Sigmoid colon (tissue), 7 donors: ENCODE results near the gene MEIG1. TPM values are rescaled to one million over a fixed set of nuclear protein-coding genes. Genes with fewer than 3 reads are reported as not detected.
"Not testable (repeated sequence)": the region's sequence is repeated elsewhere in the genome, so short reads cannot be mapped to it uniquely, and the experiment has no call there.

Experiments used
- DNase-seq: peaks from one replicate; pipeline ENCODE4 v3.0.0-alpha.2; 2019
- H3K27ac ChIP-seq, 4 donors: fragments of 200-600 bp; sonication (generic); one replicate each; pipeline ENCODE4 v1.5.1; 2016 to 2019; ENCODE audit warnings: mild to moderate bottlenecking in 1 of 4
- H3K27me3 ChIP-seq, 3 donors: fragments of 200-600 bp; sonication (generic); one replicate each; pipeline ENCODE4 v1.5.1; 2019; ENCODE audit warnings: mild to moderate bottlenecking in 1 of 3
- H3K36me3 ChIP-seq, 4 donors: fragments of 200-600 bp; sonication (generic); one replicate each; pipeline ENCODE4 v1.5.1; 2016 to 2019
- H3K4me1 ChIP-seq, 4 donors: fragments of 200-600 bp; sonication (generic); one replicate each; pipeline ENCODE4 v1.5.1; 2017 to 2019
- H3K4me3 ChIP-seq, 4 donors: fragments of 200-600 bp; sonication (generic); one replicate each; pipeline ENCODE4 v1.5.1; 2017 to 2019; ENCODE audit warnings: mild to moderate bottlenecking in 2 of 4, moderate library complexity in 1 of 4
- H3K9me3 ChIP-seq, 4 donors: fragments of 200-600 bp in 3 of 4; sonication (generic) in 3 of 4; one replicate each; pipeline versions ENCODE4 v1.5.1 to v1.6.1; 2013 to 2019
- CTCF ChIP-seq, 4 experiments: fragments of 450-650 bp in 3 of 4; fragments of 200-600 bp in 1 of 4; IDR thresholded peaks; one replicate each; pipeline ENCODE4 v1.5.1; 2016 to 2019; ENCODE audit warnings: antibody characterized with exemption in 4 of 4, mild to moderate bottlenecking in 3 of 4, moderate library complexity in 2 of 4
- EP300 ChIP-seq, 4 donors: sonication (generic); formaldehyde crosslinking; IDR thresholded peaks; one replicate each; pipeline ENCODE4 v1.6.1; 2017; ENCODE audit warnings: antibody characterized with exemption in 4 of 4
- POLR2A ChIP-seq, 2 donors: fragments of 450-650 bp; IDR thresholded peaks; one replicate each; pipeline ENCODE4 v1.6.1; 2016; ENCODE audit warnings: antibody characterized with exemption in 2 of 2, mild to moderate bottlenecking in 2 of 2, moderate library complexity in 2 of 2
- POLR2AphosphoS5 ChIP-seq, 4 donors: sonication (generic); formaldehyde crosslinking; IDR thresholded peaks; one replicate each; pipeline ENCODE4 v1.6.1; 2017; ENCODE audit warnings: antibody characterized with exemption in 4 of 4
- WGBS, 2 donors: extraction: QIAGEN DNeasy Blood & Tissue Kit; methylation state at CpG; one replicate each; pipeline ENCODE4 v1.1.7; 2013; 5-methylcytosine and 5-hydroxymethylcytosine counted together
- intact Hi-C: fragments of 100-400 bp; cut with DNase I; formaldehyde crosslinking; loops from one replicate; pipeline ENCODE4 v1.15.1; 2023
- polyA plus RNA-seq, 3 donors: library from polyadenylated mRNA; stranded (reverse); fragments of 200-250 nt; gene quantifications; one replicate each; pipeline ENCODE4 v1.2.3, GENCODE V29; 2013
- total RNA-seq, 4 donors: library from RNA; depleted of rRNA; stranded (reverse); fragments of >200 nt; gene quantifications; one replicate each; pipeline ENCODE4 v1.1.0, GENCODE V29; 2016
- donor health status: healthy with polysubstance abuse.
- donor health status: Bipolar disorder and iron deficiency.
- donor health status: healthy.

The MEIG1 gene
- total and polyA plus RNA-seq, 7 donors: 1.3 TPM; not detected in 6

- no peaks in the 10 kb centered on the region for H3K27me3 ChIP-seq
- peak overlapping the region in 1 of 4 donors; percentile 27 for H3K4me3 ChIP-seq
- TF ChIP-seq POLR2AphosphoS5 (IDR thresholded peaks at IDR 0.05) (no peak), CTCF (IDR thresholded peaks at IDR 0.05) (no peak), EP300 (IDR thresholded peaks at IDR 0.05) (no peak), POLR2A (IDR thresholded peaks at IDR 0.05) (no peak)
- H3K27ac ChIP-seq: no peak overlapping the region
- no peaks in the 10 kb centered on the region for H3K9me3 ChIP-seq
- no peaks in the 10 kb centered on the region for H3K36me3 ChIP-seq
- intact Hi-C loops: no loop called here
- no peaks in the 10 kb centered on the region for H3K4me1 ChIP-seq
- 88 to 92% methylated on average over 50 of the region's 50 CpGs for WGBS, 2 donors
- no peak for DNase-seq
These were observed 36.9 kb downstream of the MEIG1 start for GRCh38 chr10:14995964-14996565.

- 12 to 54% methylated on average over 5 of the region's 5 CpGs for WGBS, 2 donors
- DNase-seq: not testable (repeated sequence)
These were observed 54.3 kb downstream of the MEIG1 start for GRCh38 chr10:15013530-15013929.

GRCh38 chr10:15015451-15015850, 56.3 kb downstream of the MEIG1 start:
- WGBS, 2 donors: 90 to 93% methylated on average over 7 of the region's 7 CpGs
- H3K36me3 ChIP-seq: no peaks in the 10 kb centered on the region
- no peak overlapping the region for H3K4me3 ChIP-seq
- intact Hi-C loops: no loop called here
- H3K9me3 ChIP-seq: no peaks in the 10 kb centered on the region
- DNase-seq: no peak
- H3K27me3 ChIP-seq: no peaks in the 10 kb centered on the region
- no peaks in the 10 kb centered on the region for H3K4me1 ChIP-seq
- TF ChIP-seq CTCF (IDR thresholded peaks at IDR 0.05) (no peak), POLR2A (IDR thresholded peaks at IDR 0.05) (no peak), POLR2AphosphoS5 (IDR thresholded peaks at IDR 0.05) (no peak), EP300 (IDR thresholded peaks at IDR 0.05) (no peak)
- no peak overlapping the region for H3K27ac ChIP-seq

More at GRCh38 chr10:15013530-15013929, 54.3 kb downstream of the MEIG1 start:
- H3K4me3 ChIP-seq, H3K27ac ChIP-seq, intact Hi-C loops, H3K36me3 ChIP-seq, H3K4me1 ChIP-seq, H3K27me3 ChIP-seq, H3K9me3 ChIP-seq: not testable (repeated sequence)

GRCh38 chr10:15020966-15021365, 61.8 kb downstream of the MEIG1 start:
- DNase-seq: not testable (repeated sequence)

More at GRCh38 chr10:15020966-15021365, 61.8 kb downstream of the MEIG1 start:
- H3K4me1 ChIP-seq, H3K9me3 ChIP-seq, intact Hi-C loops, H3K4me3 ChIP-seq, H3K27ac ChIP-seq, H3K27me3 ChIP-seq, H3K36me3 ChIP-seq: not testable (repeated sequence)
- 77 to 80% methylated on average over 4 of the region's 5 CpGs for WGBS, 2 donors

Other genes starting within 250 kb of the MEIG1 start
- gene FAM107B, start 184.5 kb upstream of the MEIG1 start, total RNA-seq: 10 to 100 TPM; 12.8 to 15.0 (median 14.2) TPM
- 100 to 1,000 TPM in 2 of 3 donors, 10 to 100 TPM in 1; 61.9 to 111 (median 103) TPM for gene FAM107B, start 184.5 kb upstream of the MEIG1 start, polyA plus RNA-seq
- gene CDNF, start 121.4 kb upstream of the MEIG1 start, total RNA-seq: 1 to 10 TPM in 3 of 4 donors, not detected in 1; 1.5 to 2.9 (median 2.2) TPM
- gene CDNF, start 121.4 kb upstream of the MEIG1 start, polyA plus RNA-seq: under 1 TPM in 1 of 3 donors, not detected in 2; 0.95 TPM
- gene HSPA14, start 121.1 kb upstream of the MEIG1 start, total RNA-seq: 10 to 100 TPM in 2 of 4 donors, 1 to 10 TPM in 2; 10.0 to 13.4 (median 11.6) TPM
- 10 to 100 TPM; 16.1 to 19.8 (median 19.7) TPM for gene HSPA14, start 121.1 kb upstream of the MEIG1 start, polyA plus RNA-seq
- gene MSANTD7, start 121.1 kb upstream of the MEIG1 start, total RNA-seq: 1 to 10 TPM; 4.7 to 8.1 (median 5.8) TPM
- gene MSANTD7, start 121.1 kb upstream of the MEIG1 start, polyA plus RNA-seq: 1 to 10 TPM; 3.2 to 6.3 (median 3.6) TPM
- gene SUV39H2, start 80.5 kb upstream of the MEIG1 start, total RNA-seq: 1 to 10 TPM; 3.9 to 6.4 (median 5.3) TPM
- 1 to 10 TPM; 4.2 to 6.0 (median 4.6) TPM for gene SUV39H2, start 80.5 kb upstream of the MEIG1 start, polyA plus RNA-seq
- 10 to 100 TPM in 2 of 4 donors, 1 to 10 TPM in 2; 9.7 to 17.5 (median 10.0) TPM for gene DCLRE1C, start 5.3 kb upstream of the MEIG1 start, total RNA-seq
- gene DCLRE1C, start 5.3 kb upstream of the MEIG1 start, polyA plus RNA-seq: 1 to 10 TPM; 5.4 to 9.9 (median 5.5) TPM
- gene OLAH, start 84.6 kb downstream of the MEIG1 start, total RNA-seq: under 1 TPM in 2 of 4 donors, not detected in 2; 0.49 to 0.71 TPM
- under 1 TPM in 1 of 3 donors, not detected in 2; 0.63 TPM for gene OLAH, start 84.6 kb downstream of the MEIG1 start, polyA plus RNA-seq
- gene ACBD7, start 129.4 kb downstream of the MEIG1 start, total RNA-seq: not detected
- gene ACBD7, start 129.4 kb downstream of the MEIG1 start, polyA plus RNA-seq: under 1 TPM in 1 of 3 donors, not detected in 2; 0.57 TPM
- gene RPP38, start 138.0 kb downstream of the MEIG1 start, total RNA-seq: 10 to 100 TPM in 3 of 4 donors, 1 to 10 TPM in 1; 8.7 to 29.5 (median 15.6) TPM
- 10 to 100 TPM; 15.6 to 19.2 (median 18.7) TPM for gene RPP38, start 138.0 kb downstream of the MEIG1 start, polyA plus RNA-seq
- 10 to 100 TPM; 11.1 to 23.3 (median 18.3) TPM for gene NMT2, start 209.3 kb downstream of the MEIG1 start, total RNA-seq
- gene NMT2, start 209.3 kb downstream of the MEIG1 start, polyA plus RNA-seq: 10 to 100 TPM; 12.7 to 21.0 (median 16.0) TPM